ENCODE results near the gene RASAL3.

DNA sequence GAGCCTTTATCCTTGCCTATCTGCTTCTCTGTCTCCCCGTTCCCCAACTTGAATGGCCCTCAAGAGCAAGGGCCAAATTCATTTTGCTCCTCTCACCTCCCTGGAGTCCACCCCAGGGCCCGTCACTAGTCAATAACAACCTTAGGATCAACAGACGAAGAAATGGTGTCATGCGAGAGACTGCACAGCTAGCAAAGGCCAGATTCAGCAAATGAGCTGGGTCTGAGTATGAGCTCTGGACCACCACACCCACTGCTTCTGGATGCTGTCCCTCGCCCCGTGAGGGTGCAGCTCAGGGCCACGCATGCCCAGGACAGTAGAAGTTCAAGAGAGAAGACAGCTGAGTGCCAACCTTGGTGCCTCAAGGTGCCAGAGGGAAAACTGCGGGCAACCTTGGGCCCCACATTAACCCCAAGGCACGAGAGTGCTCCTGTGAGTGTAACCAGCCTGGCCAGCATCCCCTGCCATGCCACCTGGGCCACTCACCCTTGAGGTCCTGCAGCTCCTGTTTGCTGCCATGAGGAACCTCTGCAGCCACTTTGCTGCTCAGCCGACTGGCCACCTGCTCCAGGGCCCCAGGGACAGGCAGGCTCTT, 33.7 kb downstream of the RASAL3 start:
- TF ChIP-seq POLR2AphosphoS5 (IDR thresholded peaks at IDR 0.05; ENCODE audit: borderline replicate concordance, low read depth, low read length): no peak
- no peak for TF ChIP-seq EZH2 (IDR thresholded peaks at IDR 0.05)
- no peak for TF ChIP-seq FOXP2 (optimal IDR thresholded peaks at IDR 0.05; ENCODE audit: control extremely low read depth, extremely low read length, insufficient read depth)
